ENCODE measurements around the gene ADAM15.
A peak's percentile ranks its signal among the peaks of the same experiment; 100 is the strongest.

Gene ADAM15

DNA sequence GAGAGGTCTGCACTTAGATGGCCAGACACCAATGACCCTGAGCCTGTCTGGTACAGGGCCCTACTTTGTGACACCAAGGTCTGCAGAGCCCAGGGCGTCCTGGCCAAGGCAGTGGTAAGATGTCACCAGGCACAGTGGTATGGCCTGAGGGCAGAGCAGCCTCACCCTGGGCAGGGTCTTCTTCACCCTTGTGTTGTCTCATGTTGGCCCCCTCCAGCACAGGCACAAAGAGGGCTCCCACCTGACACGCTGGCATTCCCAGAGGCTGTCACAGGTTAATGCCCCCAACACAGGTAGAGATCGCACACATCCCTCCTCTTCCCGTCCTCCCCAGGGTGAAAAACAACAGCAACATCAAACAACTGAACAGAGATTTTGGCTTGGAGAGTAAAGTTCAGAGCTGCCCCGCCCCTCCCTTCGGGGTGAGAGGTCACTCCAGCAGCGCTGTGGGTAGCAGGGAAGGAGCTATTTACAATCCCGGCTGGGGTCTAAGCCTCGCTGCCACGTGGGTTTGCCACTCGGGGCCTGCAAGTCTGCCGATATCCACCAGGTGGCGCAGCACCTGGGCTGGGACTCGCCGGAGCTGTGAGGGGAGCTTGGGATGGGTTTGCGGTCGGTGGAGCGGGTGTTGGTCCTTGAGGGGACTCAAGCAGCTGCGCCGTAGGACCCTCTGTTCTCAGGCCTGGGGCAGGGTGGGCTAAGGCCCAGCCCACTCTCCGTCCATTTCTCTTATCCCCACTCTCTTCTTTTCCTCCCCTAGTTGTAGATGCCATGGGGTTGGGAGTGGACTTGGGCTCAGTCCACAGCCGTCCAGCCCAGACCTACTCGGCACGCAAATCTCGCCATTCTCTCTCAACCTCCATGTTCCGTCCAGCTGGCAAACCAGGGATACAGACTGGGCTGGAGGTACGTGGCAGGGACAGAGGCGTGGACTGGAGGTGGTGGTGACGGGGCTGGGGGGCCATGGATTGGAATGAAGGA is 40.2 kb downstream of the ADAM15 start:
- CTCF ChIA-PET, result interaction anchor here (0.5 to 5.3 kb wide), 34 partner anchors 9 to 232 kb away, joined by 3 to 89 read pairs (median 5); partner anchors contain the start of genes CLK2, DPM3, EFNA3 and EFNA4
- peak; percentile 75 for TF ChIP-seq L3MBTL2 (conservative IDR thresholded peaks at IDR 0.05)
- TF ChIP-seq ZNF384 (IDR thresholded peaks at IDR 0.05), result no peak
- no peak for TF ChIP-seq FOXK2 (IDR thresholded peaks at IDR 0.05)
- POLR2A ChIA-PET, result interaction anchor here (0.9 to 2.5 kb wide), 12 partner anchors 35 to 135 kb away, joined by 3 to 25 read pairs (median 4); partner anchors contain the start of genes ADAM15, DPM3, EFNA1 and KRTCAP2
- DNase-seq (ENCODE audit: extremely low spot score), result peak; percentile 92

DNA sequence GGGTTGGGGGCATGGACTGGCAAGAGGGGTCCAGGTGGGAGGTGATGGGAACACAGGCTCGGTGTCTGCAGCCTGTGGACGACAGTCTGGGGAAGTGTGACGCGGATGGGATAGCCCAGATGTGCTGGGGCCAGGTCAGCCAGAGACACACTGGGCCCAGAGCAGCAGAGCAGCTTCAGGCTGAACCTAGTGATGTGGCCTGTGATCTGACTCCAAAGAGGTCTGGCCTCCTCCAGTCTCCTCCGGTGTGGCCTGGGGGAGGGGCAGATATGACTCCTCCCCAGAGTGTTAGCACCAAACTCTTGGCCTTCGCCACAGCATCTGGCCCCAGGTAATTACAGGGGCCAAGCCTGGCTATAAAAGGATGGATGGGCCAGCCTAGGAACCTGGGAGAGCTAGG is 41.0 kb downstream of the ADAM15 start:
- TF ChIP-seq SUZ12 (IDR thresholded peaks at IDR 0.05) (no peak), LEF1 (IDR thresholded peaks at IDR 0.05; ENCODE audit: borderline replicate concordance) (no peak), FOXA1 (IDR thresholded peaks at IDR 0.05) (no peak), CTBP1 (IDR thresholded peaks at IDR 0.05; ENCODE audit: borderline replicate concordance) (no peak), NFRKB (IDR thresholded peaks at IDR 0.05) (no peak), BHLHE40 (IDR thresholded peaks at IDR 0.05; ENCODE audit: borderline replicate concordance) (no peak), FOXK2 (IDR thresholded peaks at IDR 0.05) (no peak), FOXM1 (IDR thresholded peaks at IDR 0.05; ENCODE audit: borderline replicate concordance) (no peak)
- CTCF ChIA-PET, result interaction anchor here (0.6 to 5.3 kb wide), 20 partner anchors 8 to 110 kb away, joined by 3 to 89 read pairs (median 6); partner anchors contain the start of genes DPM3, EFNA4, KRTCAP2 and TRIM46
- no peak for DNase-seq (ENCODE audit: extremely low spot score)
- POLR2A ChIA-PET, result interaction anchor here (0.9 to 2.5 kb wide), 9 partner anchors 34 to 135 kb away, joined by 4 to 25 read pairs (median 5); partner anchors contain the start of genes EFNA1, KRTCAP2 and SLC50A1

- ChIA-PET CTCF (interaction anchor here (1.7 to 5.3 kb wide), 2 partner anchors 42 to 81 kb away, joined by 6 to 52 read pairs; partner anchors contain the start of genes KRTCAP2 and TRIM46), POLR2A (interaction anchor here (1.8 to 2.5 kb wide), 3 partner anchors 34 to 80 kb away, joined by 7 to 25 read pairs (median 11); partner anchors contain the start of genes KRTCAP2 and SLC50A1)
- no peak for TF ChIP-seq SP1 (IDR thresholded peaks at IDR 0.05)
- TF ChIP-seq CTBP1 (IDR thresholded peaks at IDR 0.05; ENCODE audit: borderline replicate concordance), result no peak
- TF ChIP-seq ZNF384 (IDR thresholded peaks at IDR 0.05), result no peak
- DNase-seq (ENCODE audit: extremely low spot score), result no peak
Observed at GRCh38 chr1:155092641-155093040, 41.5 kb downstream of the ADAM15 start.

DNA sequence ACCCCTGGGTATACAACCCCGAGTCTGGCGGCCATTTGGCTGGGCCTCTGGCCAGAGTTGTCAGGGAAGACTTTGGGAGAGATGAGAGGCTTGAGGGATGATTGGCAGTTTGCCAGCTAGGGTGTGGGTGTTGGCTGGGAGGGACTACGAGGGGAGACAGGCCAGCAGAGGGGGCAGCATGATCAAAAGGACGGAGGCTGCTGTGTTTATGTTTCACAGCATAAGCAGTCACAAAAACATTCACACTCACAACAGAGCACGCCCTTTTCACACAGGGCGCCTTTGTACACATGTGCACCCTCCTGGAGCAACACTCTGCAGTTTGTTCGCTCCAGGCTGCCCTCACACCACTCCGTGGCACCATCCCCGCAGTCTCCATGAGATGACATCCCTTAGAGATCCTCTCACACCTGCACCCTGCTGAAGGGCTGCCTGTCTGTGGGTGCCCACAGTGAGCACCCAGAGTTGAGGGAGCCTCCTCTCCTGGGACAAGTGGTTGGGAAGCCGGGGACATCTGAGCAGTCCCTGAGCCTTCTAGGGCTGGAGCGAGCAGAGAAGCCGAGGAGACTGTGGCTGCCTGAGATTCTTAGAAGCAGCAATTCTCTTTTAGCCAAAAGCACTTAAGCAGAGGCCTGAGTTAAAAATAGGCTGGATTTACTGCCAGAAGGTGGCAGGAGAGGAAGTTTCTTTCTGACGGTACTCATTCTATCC is 43.0 kb downstream of the ADAM15 start:
- POLR2A ChIA-PET, result interaction anchor here (1.0 to 1.8 kb wide), 3 partner anchors 74 to 123 kb away, joined by 3 to 6 read pairs (median 3); partner anchors contain the start of genes KRTCAP2 and SHC1
- DNase-seq (ENCODE audit: extremely low spot score), result no peak
- CTCF ChIA-PET, result interaction anchor here (1.0 to 4.4 kb wide), 2 partner anchors 73 to 79 kb away, joined by 8 to 29 read pairs (median 18); partner anchors contain the start of gene KRTCAP2
- TF ChIP-seq FOXK2 (IDR thresholded peaks at IDR 0.05) (no peak), ARNT (IDR thresholded peaks at IDR 0.05) (no peak), CTBP1 (IDR thresholded peaks at IDR 0.05; ENCODE audit: borderline replicate concordance) (no peak), BHLHE40 (IDR thresholded peaks at IDR 0.05; ENCODE audit: borderline replicate concordance) (no peak), L3MBTL2 (conservative IDR thresholded peaks at IDR 0.05) (no peak), ELF4 (IDR thresholded peaks at IDR 0.05) (no peak), TARDBP (IDR thresholded peaks at IDR 0.05) (no peak), ZNF384 (IDR thresholded peaks at IDR 0.05) (no peak), SUZ12 (IDR thresholded peaks at IDR 0.05) (no peak), LEF1 (IDR thresholded peaks at IDR 0.05; ENCODE audit: borderline replicate concordance) (no peak), FOXA1 (IDR thresholded peaks at IDR 0.05) (no peak), HDGF (IDR thresholded peaks at IDR 0.05; ENCODE audit: borderline replicate concordance) (no peak), SP1 (IDR thresholded peaks at IDR 0.05) (no peak), NFRKB (IDR thresholded peaks at IDR 0.05) (no peak), PKNOX1 (IDR thresholded peaks at IDR 0.05) (no peak; the same call in 1 of the 2 replicates)

GRCh38 chr1:155094622-155094948 is 43.5 kb downstream of the ADAM15 start:
- no peak for DNase-seq (ENCODE audit: extremely low spot score)
- ChIA-PET CTCF (interaction anchor here (0.5 to 4.4 kb wide), 4 partner anchors 34 to 173 kb away, joined by 4 to 29 read pairs (median 11); partner anchors contain the start of gene KRTCAP2), POLR2A (interaction anchor here (0.9 to 1.8 kb wide), 4 partner anchors 41 to 124 kb away, joined by 3 to 6 read pairs (median 3); partner anchors contain the start of genes KRTCAP2, SHC1 and SLC50A1)
- TF ChIP-seq PKNOX1 (IDR thresholded peaks at IDR 0.05) (no peak), BHLHE40 (IDR thresholded peaks at IDR 0.05; ENCODE audit: borderline replicate concordance) (no peak), HDGF (IDR thresholded peaks at IDR 0.05; ENCODE audit: borderline replicate concordance) (no peak), TARDBP (IDR thresholded peaks at IDR 0.05) (no peak), LEF1 (IDR thresholded peaks at IDR 0.05; ENCODE audit: borderline replicate concordance) (no peak), CTBP1 (IDR thresholded peaks at IDR 0.05; ENCODE audit: borderline replicate concordance) (no peak), L3MBTL2 (conservative IDR thresholded peaks at IDR 0.05) (no peak), SP1 (IDR thresholded peaks at IDR 0.05) (no peak), ARNT (IDR thresholded peaks at IDR 0.05) (no peak), ELF4 (IDR thresholded peaks at IDR 0.05) (no peak), ZNF384 (IDR thresholded peaks at IDR 0.05) (no peak), NFRKB (IDR thresholded peaks at IDR 0.05) (no peak), FOXA1 (IDR thresholded peaks at IDR 0.05) (no peak), SUZ12 (IDR thresholded peaks at IDR 0.05) (no peak), FOXK2 (IDR thresholded peaks at IDR 0.05) (no peak), FOXM1 (IDR thresholded peaks at IDR 0.05; ENCODE audit: borderline replicate concordance) (no peak)

All from HEK293T (cell line).